Astrocyte (in vitro differentiated cells and primary cell): ENCODE data around the gene PPL. TPM values are rescaled to one million over a fixed set of nuclear protein-coding genes. Genes with fewer than 3 reads are reported as not detected.

Experiments used
- DNase-seq: peaks from one replicate; pipeline ENCODE4 v3.0.0-alpha.2; 2010; ENCODE audit warnings: low read depth
- FAIRE-seq: peaks from 2 replicates; lab custom pipeline; 2011; peaks lifted over from hg19 to GRCh38; lab: Jason Lieb, UNC
- H2AFZ ChIP-seq: 2 replicates; pipeline ENCODE4 v1.6.0; 2012; ENCODE audit warnings: low read depth, low read length, inconsistent platforms
- H3K27ac ChIP-seq: 2 replicates; pipeline ENCODE4 v1.5.1; 2011; ENCODE audit warnings: low read depth, low read length, inconsistent platforms
- H3K27me3 ChIP-seq: 2 replicates; pipeline ENCODE4 v1.6.0; 2011; ENCODE audit warnings: low read length, inconsistent platforms; ENCODE audit not compliant: insufficient read depth
- H3K36me3 ChIP-seq: 2 replicates; pipeline ENCODE4 v1.5.1; 2011; ENCODE audit warnings: low read length, inconsistent platforms; ENCODE audit not compliant: insufficient read depth
- H3K4me1 ChIP-seq: 2 replicates; pipeline ENCODE4 v1.5.1; 2011; ENCODE audit warnings: low read length, inconsistent platforms; ENCODE audit not compliant: insufficient read depth
- H3K4me2 ChIP-seq: 2 replicates; pipeline ENCODE4 v1.6.0; 2012; ENCODE audit warnings: low read length, inconsistent platforms
- H3K4me3 ChIP-seq: 2 replicates; pipeline ENCODE4 v1.5.1; 2011; ENCODE audit warnings: low read depth, mild to moderate bottlenecking, low read length, inconsistent platforms; ENCODE audit not compliant: insufficient read depth
- H3K79me2 ChIP-seq: 2 replicates; pipeline ENCODE4 v1.6.0; 2012; ENCODE audit warnings: mild to moderate bottlenecking, low read length, inconsistent platforms; ENCODE audit not compliant: insufficient read depth
- H3K9ac ChIP-seq: 2 replicates; pipeline ENCODE4 v1.6.0; 2012; ENCODE audit warnings: mild to moderate bottlenecking, low read length, inconsistent platforms
- H3K9me3 ChIP-seq: 2 replicates; pipeline ENCODE4 v1.5.1; 2012; ENCODE audit warnings: low read depth, mild to moderate bottlenecking, low read length, inconsistent platforms; ENCODE audit not compliant: insufficient read depth
- H4K20me1 ChIP-seq: 2 replicates; pipeline ENCODE4 v1.6.0; 2012; ENCODE audit warnings: low read length, inconsistent platforms; ENCODE audit not compliant: insufficient read depth
- H3K27ac Mint-ChIP-seq: one replicate; pipeline ENCODE4 v1.8.0; 2021; ENCODE audit warnings: mild to moderate bottlenecking, mixed read lengths; ENCODE audit not compliant: unreplicated experiment
- H3K27me3 Mint-ChIP-seq: one replicate; pipeline ENCODE4 v1.8.0; 2021; ENCODE audit warnings: low read depth, mixed read lengths; ENCODE audit not compliant: unreplicated experiment
- H3K36me3 Mint-ChIP-seq: one replicate; pipeline ENCODE4 v1.8.0; 2021; ENCODE audit warnings: low read depth, mixed read lengths; ENCODE audit not compliant: unreplicated experiment
- H3K4me1 Mint-ChIP-seq: one replicate; pipeline ENCODE4 v1.8.0; 2021; ENCODE audit warnings: low read depth, mixed read lengths; ENCODE audit not compliant: unreplicated experiment
- H3K4me3 Mint-ChIP-seq: one replicate; pipeline ENCODE4 v1.8.0; 2021; ENCODE audit warnings: mild to moderate bottlenecking, moderate library complexity, mixed read lengths; ENCODE audit not compliant: unreplicated experiment
- H3K9me3 Mint-ChIP-seq: one replicate; pipeline ENCODE4 v1.8.0; 2021; ENCODE audit warnings: mild to moderate bottlenecking, mixed read lengths; ENCODE audit not compliant: unreplicated experiment
- EZH2 ChIP-seq: IDR thresholded peaks from 2 replicates; pipeline ENCODE4 v1.6.1; 2012; ENCODE audit warnings: mild to moderate bottlenecking, low read length, inconsistent platforms; ENCODE audit not compliant: insufficient read depth
- total RNA-seq: library from RNA; stranded (reverse); gene quantifications from 2 replicates; pipeline ENCODE4 v1.2.1, GENCODE V29; 2021
- TF ChIP-seq, protein P1 (sequence below): IDR thresholded peaks from 2 replicates; pipeline ENCODE4 v1.5.1; 2011; ENCODE audit warnings: low read depth, mild to moderate bottlenecking, inconsistent platforms, low read length, moderate library complexity; ENCODE audit not compliant: insufficient read depth

Gene PPL
- total RNA-seq, 1 donor from 2014 or later: 12.3 TPM

DNA sequence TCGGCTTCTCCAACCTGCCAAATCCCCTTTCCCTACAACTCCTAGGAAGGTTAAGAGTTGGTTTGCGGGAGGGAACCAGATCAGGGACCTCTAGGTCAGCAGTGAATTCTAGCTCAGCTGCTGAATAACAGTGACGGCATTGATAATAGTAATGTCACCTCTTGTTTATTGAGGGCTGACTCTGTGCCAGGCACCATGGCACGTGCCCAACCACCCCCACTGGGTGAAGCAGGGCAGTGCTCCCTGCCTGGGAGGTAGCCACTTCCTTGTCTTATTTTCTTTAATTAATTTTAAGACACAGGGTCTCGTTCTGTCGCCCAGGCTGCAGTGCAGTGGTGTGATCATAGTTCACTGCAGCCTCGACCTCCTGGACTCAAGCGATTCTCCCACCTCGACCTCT is 5.5 kb upstream of the PPL start:
- Histone ChIP-seq H4K20me1 (peaks cover 6% of the 10 kb centered on the region), H3K4me2 (peak overlapping the region; percentile 79), H3K4me1 (peaks cover 33% of the 10 kb centered on the region), H3K9ac (peak overlapping the region; percentile 62), H3K4me3 (peak overlapping the region; percentile 26), H3K9me3 (no peaks in the 10 kb centered on the region), H3K36me3 (no peaks in the 10 kb centered on the region), H3K27me3 (peaks cover 3% of the 10 kb centered on the region), H2AFZ (no peak overlapping the region), H3K79me2 (no peaks in the 10 kb centered on the region), H3K27ac (peak overlapping the region; percentile 86)
- Mint-ChIP-seq H3K27me3 (no peaks in the 10 kb centered on the region), H3K9me3 (no peaks in the 10 kb centered on the region), H3K4me3 (no peak overlapping the region), H3K36me3 (no peaks in the 10 kb centered on the region), H3K27ac (peak overlapping the region; percentile 92), H3K4me1 (peaks cover 21% of the 10 kb centered on the region)
- DNase-seq (no peak), FAIRE-seq (no peak)
- no peak for TF ChIP-seq EZH2
- TF ChIP-seq, protein P1, sequence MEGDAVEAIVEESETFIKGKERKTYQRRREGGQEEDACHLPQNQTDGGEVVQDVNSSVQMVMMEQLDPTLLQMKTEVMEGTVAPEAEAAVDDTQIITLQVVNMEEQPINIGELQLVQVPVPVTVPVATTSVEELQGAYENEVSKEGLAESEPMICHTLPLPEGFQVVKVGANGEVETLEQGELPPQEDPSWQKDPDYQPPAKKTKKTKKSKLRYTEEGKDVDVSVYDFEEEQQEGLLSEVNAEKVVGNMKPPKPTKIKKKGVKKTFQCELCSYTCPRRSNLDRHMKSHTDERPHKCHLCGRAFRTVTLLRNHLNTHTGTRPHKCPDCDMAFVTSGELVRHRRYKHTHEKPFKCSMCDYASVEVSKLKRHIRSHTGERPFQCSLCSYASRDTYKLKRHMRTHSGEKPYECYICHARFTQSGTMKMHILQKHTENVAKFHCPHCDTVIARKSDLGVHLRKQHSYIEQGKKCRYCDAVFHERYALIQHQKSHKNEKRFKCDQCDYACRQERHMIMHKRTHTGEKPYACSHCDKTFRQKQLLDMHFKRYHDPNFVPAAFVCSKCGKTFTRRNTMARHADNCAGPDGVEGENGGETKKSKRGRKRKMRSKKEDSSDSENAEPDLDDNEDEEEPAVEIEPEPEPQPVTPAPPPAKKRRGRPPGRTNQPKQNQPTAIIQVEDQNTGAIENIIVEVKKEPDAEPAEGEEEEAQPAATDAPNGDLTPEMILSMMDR: no peak

GRCh38 chr16:4940719-4941118 is 3.8 kb upstream of the PPL start:
- Histone ChIP-seq H2AFZ (no peak overlapping the region), H3K9me3 (no peaks in the 10 kb centered on the region), H3K4me1 (peaks cover 37% of the 10 kb centered on the region), H3K36me3 (no peaks in the 10 kb centered on the region), H3K4me3 (no peak overlapping the region), H3K79me2 (no peaks in the 10 kb centered on the region), H4K20me1 (peaks cover 6% of the 10 kb centered on the region), H3K9ac (no peak overlapping the region), H3K27me3 (peaks cover 14% of the 10 kb centered on the region), H3K4me2 (no peak overlapping the region), H3K27ac (no peak overlapping the region)
- no peak for TF ChIP-seq EZH2
- TF ChIP-seq, protein P1: no peak
- Mint-ChIP-seq H3K4me3 (no peak overlapping the region), H3K27ac (no peak overlapping the region), H3K36me3 (no peaks in the 10 kb centered on the region), H3K4me1 (peaks cover 21% of the 10 kb centered on the region), H3K9me3 (no peaks in the 10 kb centered on the region), H3K27me3 (no peaks in the 10 kb centered on the region)
- DNase-seq (no peak), FAIRE-seq (no peak)

DNA sequence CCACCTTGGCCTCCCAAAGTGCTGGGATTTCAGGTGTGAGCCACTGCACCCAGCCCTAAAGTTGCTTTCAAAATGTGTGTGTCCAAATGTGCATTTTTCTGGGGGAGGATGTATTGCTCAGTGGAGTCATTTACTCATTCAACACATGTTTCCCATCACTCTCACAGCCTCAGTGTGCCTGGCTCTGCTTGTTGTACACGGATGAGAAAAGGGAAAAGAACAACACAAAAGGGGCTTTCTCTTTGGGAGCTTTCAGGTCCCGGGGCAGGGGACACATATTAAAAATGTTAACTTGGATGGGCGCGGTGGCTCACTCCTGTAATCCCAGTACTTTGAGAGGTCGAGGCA is 1.7 kb upstream of the PPL start:
- H2AFZ ChIP-seq: no peak overlapping the region
- no peaks in the 10 kb centered on the region for H3K79me2 ChIP-seq
- H3K4me2 ChIP-seq: no peak overlapping the region
- H4K20me1 ChIP-seq: peaks cover 3% of the 10 kb centered on the region
- H3K27ac ChIP-seq: no peak overlapping the region
- no peaks in the 10 kb centered on the region for H3K36me3 ChIP-seq
- Mint-ChIP-seq H3K9me3 (no peaks in the 10 kb centered on the region), H3K4me3 (no peak overlapping the region), H3K4me1 (peaks cover 12% of the 10 kb centered on the region), H3K27ac (no peak overlapping the region), H3K36me3 (no peaks in the 10 kb centered on the region), H3K27me3 (peaks cover 6% of the 10 kb centered on the region)
- DNase-seq (no peak), FAIRE-seq (no peak)
- H3K9ac ChIP-seq: no peak overlapping the region
- H3K27me3 ChIP-seq: peaks cover 22% of the 10 kb centered on the region
- no peak overlapping the region for H3K4me3 ChIP-seq
- peaks cover 17% of the 10 kb centered on the region for H3K4me1 ChIP-seq
- TF ChIP-seq EZH2: no peak
- TF ChIP-seq, protein P1: no peak
- H3K9me3 ChIP-seq: no peaks in the 10 kb centered on the region
